Lung microvascular endothelial cell (primary cell): ENCODE measurements around the gene GDF3. TPM values are rescaled to one million over a fixed set of nuclear protein-coding genes. Genes with fewer than 3 reads are reported as not detected.
"Not testable (repeated sequence)": the region's sequence is repeated elsewhere in the genome, so short reads cannot be mapped to it uniquely, and the experiment has no call there.

ENCODE experiments used
- DNase-seq, 2 donors: peaks; one replicate each; pipeline versions ENCODE4 v3.0.0 to v3.0.0-alpha.2; 2010; ENCODE audit warnings: low read depth in 2 of 2
- total RNA-seq: library from RNA; depleted of rRNA; stranded (reverse); fragments of >200 nt; gene quantifications from 2 replicates; pipeline ENCODE4 v1.2.1, GENCODE V29; 2014

GDF3 gene
- total RNA-seq = 0.79 and 0.87 TPM in 2 replicates

- peak; percentile 57 to 66 for DNase-seq
Observed at GRCh38 chr12:7695566-7696197, at the start of gene GDF3. Gene GDF3 (minus strand): TSS chr12:7695775. CDS start chr12:7695728, 47 bp downstream.

DNA sequence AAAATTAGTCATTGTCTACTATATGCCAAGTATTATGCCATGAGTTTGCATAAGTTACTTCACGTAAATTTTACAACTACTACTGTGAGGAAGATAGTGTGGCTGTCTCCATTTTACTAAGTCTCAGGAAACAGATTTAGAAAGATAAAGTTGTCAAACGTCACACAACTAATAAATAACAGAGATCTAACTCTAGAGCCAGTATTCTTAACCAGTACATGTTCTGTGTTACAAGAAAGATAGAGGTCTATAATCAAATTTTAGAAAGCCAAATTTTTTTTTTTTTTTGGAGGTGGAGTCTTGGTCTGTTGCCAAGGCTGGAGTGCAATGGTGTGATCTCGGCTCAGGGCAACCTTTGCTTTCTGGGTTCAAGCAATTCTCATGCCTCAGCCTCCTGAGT is 37.4 kb upstream of the GDF3 start:
- no peak for DNase-seq

DNA sequence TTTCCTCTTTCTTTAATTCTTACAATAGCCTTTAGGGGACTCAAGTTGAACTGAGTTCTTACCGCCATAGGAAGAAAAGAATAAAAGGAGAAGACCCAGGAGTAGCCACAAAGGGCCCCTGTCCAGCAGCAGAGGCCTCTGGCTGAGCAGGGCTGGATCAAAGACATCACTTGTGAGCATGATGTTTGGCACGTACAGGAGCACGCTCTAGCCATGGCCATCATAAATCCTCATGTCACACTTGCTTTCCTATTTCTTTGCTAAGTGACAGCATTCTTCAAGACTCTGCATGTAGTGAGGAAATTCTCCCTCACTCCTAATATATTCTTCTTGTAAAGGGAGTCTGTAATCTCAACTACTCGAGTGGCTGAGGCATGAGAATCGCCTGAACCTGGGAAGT is 35.9 kb upstream of the GDF3 start:
- DNase-seq = no peak

DNA sequence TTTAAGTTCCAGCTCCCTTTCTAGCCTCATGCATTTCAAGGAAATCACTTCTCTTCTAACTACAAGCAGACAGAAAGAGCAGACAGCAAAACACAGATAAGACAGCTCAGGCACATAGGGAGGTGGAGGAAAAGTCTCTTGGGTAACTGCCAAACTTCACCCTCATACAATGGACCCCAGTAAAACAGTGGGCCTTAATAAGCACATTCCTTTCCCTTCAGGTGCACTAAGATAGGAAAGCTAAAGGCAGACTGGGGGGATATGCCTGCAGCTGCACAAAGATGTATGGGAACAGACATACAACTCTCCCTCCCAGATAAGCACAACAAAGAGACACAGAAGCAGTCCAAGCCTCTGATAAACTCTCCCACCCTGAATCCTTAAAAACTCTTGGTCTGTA is 35.4 kb upstream of the GDF3 start:
- DNase-seq = not testable (repeated sequence)

GRCh38 chr12:7729746-7730145 is 34.2 kb upstream of the GDF3 start:
- DNase-seq = no peak

DNA sequence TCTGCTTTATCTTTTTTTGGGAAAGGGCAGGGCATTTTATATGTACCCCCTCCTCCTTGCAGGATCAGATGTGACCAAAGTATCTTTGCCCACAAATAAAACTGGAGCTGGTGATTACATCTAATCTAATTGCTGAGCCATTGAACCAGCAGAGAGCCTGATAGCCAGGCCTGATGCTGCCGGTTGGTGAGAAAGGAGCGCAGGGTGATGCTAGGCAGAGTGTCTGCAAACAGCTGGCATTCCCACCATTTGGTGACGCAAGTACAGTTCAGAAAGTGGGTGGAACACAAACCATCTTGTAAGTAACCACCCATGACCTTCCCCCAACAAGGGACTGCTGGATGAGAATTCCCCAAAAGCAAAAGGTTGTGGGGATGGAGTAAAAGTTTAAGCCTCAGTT is 28.4 kb upstream of the GDF3 start:
- no peak for DNase-seq

- DNase-seq = no peak
Observed at GRCh38 chr12:7719946-7720730, 24.6 kb upstream of the GDF3 start.

- DNase-seq = peak in 1 of 2 donors; percentile 23
Observed at GRCh38 chr12:7716381-7716780, 20.8 kb upstream of the GDF3 start.

- no peak for DNase-seq
Observed at GRCh38 chr12:7712841-7713442, 17.4 kb upstream of the GDF3 start.

GRCh38 chr12:7711133-7711532 is 15.6 kb upstream of the GDF3 start, which contains the start of gene DPPA3:
Gene DPPA3 (plus strand): TSS chr12:7711433. CDS start chr12:7711571, 138 bp downstream.
- DNase-seq = no peak

GRCh38 chr12:7709969-7710675 is 14.5 kb upstream of the GDF3 start:
- no peak for DNase-seq

DNA sequence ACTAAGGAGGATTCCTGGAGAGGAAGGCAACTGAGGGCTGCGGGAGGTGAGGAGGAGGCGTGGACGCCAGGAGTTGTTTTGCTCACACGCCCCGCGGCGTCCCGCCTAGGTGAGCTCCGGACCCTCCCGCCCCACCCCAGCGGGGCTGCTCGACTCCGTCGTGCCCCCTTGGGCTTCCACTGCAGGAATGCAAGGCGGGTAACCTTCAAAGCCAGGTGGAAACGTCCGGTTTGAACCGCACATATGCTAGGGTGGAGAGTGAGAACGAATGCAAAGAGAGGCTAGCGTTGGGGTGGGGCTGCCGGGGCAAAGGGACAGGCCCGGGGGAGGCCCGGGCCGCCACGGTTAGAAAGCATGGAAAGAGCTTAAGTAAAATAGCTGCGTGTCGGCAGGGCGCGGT is 10.3 kb upstream of the GDF3 start:
- no peak for DNase-seq

GRCh38 chr12:7695237-7695560 is 376 bp downstream of the GDF3 start:
- DNase-seq = peak in 1 of 2 donors; percentile 58

- peak in 1 of 2 donors; percentile 70 for DNase-seq
Observed at GRCh38 chr12:7694556-7695236, 879 bp downstream of the GDF3 start.

DNA sequence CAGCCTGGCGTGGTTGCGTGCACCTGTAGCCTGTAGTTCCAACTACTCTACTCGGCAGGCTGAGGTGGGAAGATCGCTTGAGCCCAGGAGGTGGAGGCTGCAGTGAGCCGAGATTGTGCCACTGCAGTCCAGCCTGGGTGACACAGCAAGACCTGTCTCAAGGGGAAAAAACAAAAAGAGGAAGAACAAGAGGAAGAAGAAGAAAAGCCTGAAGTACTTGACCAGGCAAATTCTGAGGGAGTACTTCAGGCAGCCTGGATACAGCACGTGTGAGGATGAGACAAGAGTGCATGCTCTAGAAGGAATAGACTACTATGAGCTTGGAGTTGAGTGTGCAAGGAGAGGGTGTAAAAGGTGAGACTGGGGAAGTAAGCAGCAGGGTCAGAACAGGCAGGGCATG is 1.8 kb downstream of the GDF3 start:
- no peak for DNase-seq

GRCh38 chr12:7681535-7681934 is 14.0 kb downstream of the GDF3 start:
- no peak for DNase-seq

GRCh38 chr12:7679251-7680045 is 16.1 kb downstream of the GDF3 start:
- DNase-seq = peak in 1 of 2 donors; percentile 86

DNA sequence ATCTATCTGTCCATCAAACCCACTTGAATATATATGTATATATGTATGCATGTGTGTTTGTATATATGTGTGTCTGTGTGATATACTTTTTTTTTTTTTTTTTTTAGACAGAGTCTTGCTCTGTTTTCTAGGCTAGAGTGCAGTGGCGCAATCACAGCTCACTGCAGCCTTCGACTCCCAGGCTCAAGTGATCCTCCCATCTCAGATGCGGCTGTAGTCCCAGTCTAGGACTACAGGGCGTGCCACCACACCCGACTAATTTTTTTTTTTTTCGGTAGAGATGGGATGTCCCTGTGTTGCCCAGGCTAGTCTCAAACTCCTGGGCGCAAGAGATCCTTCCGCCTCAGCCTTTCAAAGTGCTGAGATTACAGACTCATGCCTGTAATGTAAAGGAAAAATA is 16.8 kb downstream of the GDF3 start:
- peak in 1 of 2 donors; percentile 42 for DNase-seq

GRCh38 chr12:7677432-7677888 is 18.1 kb downstream of the GDF3 start:
- peak; percentile 64 to 89 for DNase-seq

DNA sequence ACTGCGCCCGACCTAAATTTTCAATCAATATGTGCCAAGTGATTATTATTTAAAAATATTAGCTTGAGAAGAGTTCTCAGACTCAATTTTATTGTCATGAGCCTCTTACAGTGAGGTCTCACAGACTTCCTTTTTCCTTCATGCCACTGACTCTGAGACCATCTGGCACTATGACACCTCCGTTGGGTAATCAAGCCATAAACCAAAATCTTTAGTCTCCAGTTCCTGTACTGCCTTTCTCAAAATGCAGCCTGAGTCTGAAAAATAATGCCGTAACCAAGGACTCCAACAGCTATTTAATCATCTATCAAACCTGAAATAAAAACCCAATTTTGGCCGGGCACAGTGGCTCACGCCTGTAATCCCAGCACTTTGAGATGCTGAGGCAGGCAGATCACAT is 20.1 kb downstream of the GDF3 start:
- not testable (repeated sequence) for DNase-seq

GRCh38 chr12:7668171-7668570 is 27.4 kb downstream of the GDF3 start:
- DNase-seq = no peak
